Tibial nerve (tissue), 4 donors: ENCODE results near the gene VRK1. TPM values are rescaled to one million over a fixed set of nuclear protein-coding genes. Genes with fewer than 3 reads are reported as not detected.

ENCODE experiments used
- DNase-seq, 2 donors: peaks; one replicate each; pipeline ENCODE4 v3.0.0-alpha.2; 2019; ENCODE audit warnings: low spot score in 2 of 2
- H3K27ac ChIP-seq, 4 donors: fragments of 200-600 bp; sonication (generic) in 3 of 4; one replicate each; pipeline ENCODE4 v1.5.1; 2017 to 2019; ENCODE audit warnings: mild to moderate bottlenecking in 1 of 4
- H3K27me3 ChIP-seq, 2 donors: fragments of 200-600 bp; sonication (generic) in 1 of 2; one replicate each; pipeline versions ENCODE4 v1.5.1 to v1.6.0; 2017 to 2019
- H3K36me3 ChIP-seq, 3 donors: fragments of 200-600 bp; sonication (generic); one replicate each; pipeline ENCODE4 v1.5.1; 2018 to 2019
- H3K4me1 ChIP-seq, 4 donors: fragments of 200-600 bp; sonication (generic) in 3 of 4; one replicate each; pipeline ENCODE4 v1.5.1; 2017 to 2019
- H3K4me3 ChIP-seq, 4 donors: fragments of 200-600 bp; sonication (generic) in 3 of 4; one replicate each; pipeline ENCODE4 v1.5.1; 2017 to 2019; ENCODE audit warnings: mild to moderate bottlenecking in 1 of 4, moderate library complexity in 1 of 4
- H3K9me3 ChIP-seq, 4 donors: fragments of 200-600 bp; sonication (generic) in 3 of 4; one replicate each; pipeline ENCODE4 v1.5.1; 2017 to 2019
- CTCF ChIP-seq, 5 experiments: fragments of 200-600 bp in 3 of 5; fragments of 450-650 bp in 2 of 5; sonication (generic) in 3 of 5; IDR thresholded peaks; one replicate each; pipeline ENCODE4 v1.5.1; 2016 to 2019; ENCODE audit warnings: antibody characterized with exemption in 5 of 5, mild to moderate bottlenecking in 3 of 5, moderate library complexity in 2 of 5
- EP300 ChIP-seq, 2 donors: sonication (generic); formaldehyde crosslinking; IDR thresholded peaks; one replicate each; pipeline ENCODE4 v1.6.1; 2017; ENCODE audit warnings: antibody characterized with exemption in 2 of 2, mild to moderate bottlenecking in 1 of 2
- POLR2A ChIP-seq, 2 donors: fragments of 450-650 bp; IDR thresholded peaks; one replicate each; pipeline ENCODE4 v1.6.1; 2017; ENCODE audit warnings: antibody characterized with exemption in 2 of 2, mild to moderate bottlenecking in 2 of 2, moderate library complexity in 2 of 2
- WGBS, 2 donors: methylation state at CpG; one replicate each; pipeline ENCODE4 v1.1.5; 2018; 5-methylcytosine and 5-hydroxymethylcytosine counted together
- total RNA-seq, 4 donors: library from RNA; depleted of rRNA; stranded (reverse); fragments of >200 nt; gene quantifications; one replicate each; pipeline ENCODE4 v1.1.0, GENCODE V29; 2016

Gene VRK1
- total RNA-seq: 10 to 100 TPM in 1 of 4 donors, 1 to 10 TPM in 3; 5.4 to 11.0 (median 9.0) TPM

- no peaks in the 10 kb centered on the region for H3K9me3 ChIP-seq
- TF ChIP-seq CTCF (IDR thresholded peaks at IDR 0.05) (peak in 1 of 5 experiments; percentile 27), POLR2A (IDR thresholded peaks at IDR 0.05) (peak in 1 of 2 donors; percentile 14), EP300 (IDR thresholded peaks at IDR 0.05) (peak; percentile 82 to 85)
- no peaks in the 10 kb centered on the region for H3K27me3 ChIP-seq
- DNase-seq: peak; percentile 90 to 96
- H3K27ac ChIP-seq: peak within 1 kb of the TSS in 3 of 4 donors; percentile 30 to 59 (median 46)
- no peaks in the 10 kb centered on the region for H3K36me3 ChIP-seq
- H3K4me1 ChIP-seq: peaks cover 0 to 14% (median 10%) of the 10 kb centered on the region in 4 donors
- H3K4me3 ChIP-seq: peak within 1 kb of the TSS; percentile 53 to 90 (median 84)
- 3 to 5% methylated on average over 36 to 44 of the region's 57 CpGs for WGBS, 2 donors
Observed at GRCh38 chr14:96796851-96797581, at the start of gene VRK1. Gene VRK1, plus strand, starts transcription at chr14:96797382. Its CDS starts 36,090 bp downstream, at chr14:96833472.

GRCh38 chr14:96747608-96748007 is 49.6 kb upstream of the VRK1 start:
- TF ChIP-seq EP300 (IDR thresholded peaks at IDR 0.05): no peak
- Histone ChIP-seq H3K27ac (no peak overlapping the region), H3K4me3 (no peak overlapping the region), H3K9me3 (no peaks in the 10 kb centered on the region), H3K27me3 (peaks cover 0 to 14% of the 10 kb centered on the region in 2 donors), H3K4me1 (no peaks in the 10 kb centered on the region), H3K36me3 (no peaks in the 10 kb centered on the region)
- no peak for DNase-seq
- 80 to 87% methylated on average over 10 of the region's 10 CpGs for WGBS, 2 donors

- Histone ChIP-seq H3K4me1 (no peaks in the 10 kb centered on the region), H3K27me3 (peaks cover 0 to 8% of the 10 kb centered on the region in 2 donors), H3K36me3 (no peaks in the 10 kb centered on the region), H3K27ac (no peak overlapping the region), H3K9me3 (no peaks in the 10 kb centered on the region), H3K4me3 (no peak overlapping the region)
- TF ChIP-seq CTCF (IDR thresholded peaks at IDR 0.05): no peak
- no peak for TF ChIP-seq POLR2A (IDR thresholded peaks at IDR 0.05)
- TF ChIP-seq EP300 (IDR thresholded peaks at IDR 0.05): no peak
- WGBS, 2 donors: 62 to 65% methylated on average over 6 of the region's 6 CpGs
- DNase-seq: no peak
Observed at GRCh38 chr14:96748362-96748761, 48.8 kb upstream of the VRK1 start.

GRCh38 chr14:96751505-96751904 is 45.7 kb upstream of the VRK1 start:
- Histone ChIP-seq H3K4me1 (no peaks in the 10 kb centered on the region), H3K36me3 (no peaks in the 10 kb centered on the region), H3K4me3 (no peak overlapping the region), H3K27me3 (peaks cover 0 to 8% of the 10 kb centered on the region in 2 donors), H3K27ac (no peak overlapping the region), H3K9me3 (no peaks in the 10 kb centered on the region)
- 57 to 64% methylated on average over 3 of the region's 3 CpGs for WGBS, 2 donors
- no peak for DNase-seq
- TF ChIP-seq EP300 (IDR thresholded peaks at IDR 0.05): no peak
- no peak for TF ChIP-seq POLR2A (IDR thresholded peaks at IDR 0.05)
- no peak for TF ChIP-seq CTCF (IDR thresholded peaks at IDR 0.05)

GRCh38 chr14:96752125-96752524 is 45.1 kb upstream of the VRK1 start:
- no peak overlapping the region for H3K4me3 ChIP-seq
- no peak overlapping the region for H3K27ac ChIP-seq
- peaks cover 0 to 8% of the 10 kb centered on the region in 2 donors for H3K27me3 ChIP-seq
- 60% methylated on average over 5 of the region's 5 CpGs for WGBS, 2 donors
- no peaks in the 10 kb centered on the region for H3K36me3 ChIP-seq
- no peak for TF ChIP-seq CTCF (IDR thresholded peaks at IDR 0.05)
- TF ChIP-seq POLR2A (IDR thresholded peaks at IDR 0.05): no peak
- no peak for TF ChIP-seq EP300 (IDR thresholded peaks at IDR 0.05)
- DNase-seq: no peak
- H3K4me1 ChIP-seq: no peaks in the 10 kb centered on the region
- no peaks in the 10 kb centered on the region for H3K9me3 ChIP-seq
